WTC11 (cell line): ENCODE results near the gene AFG3L2.

Source experiments
- ATF2 ChIP-seq: sonication (generic); formaldehyde crosslinking; IDR thresholded peaks from 2 replicates; pipeline ENCODE4 v1.8.1; 2022; ENCODE audit warnings: low read depth, missing genetic modification reagents, borderline replicate concordance
- GABPB1 ChIP-seq: sonication (generic); formaldehyde crosslinking; IDR thresholded peaks from 2 replicates; pipeline ENCODE4 v1.8.1; 2023; ENCODE audit warnings: mild to moderate bottlenecking, missing genetic modification reagents
- NFE2L1 ChIP-seq: sonication (generic); formaldehyde crosslinking; IDR thresholded peaks from 2 replicates; pipeline ENCODE4 v1.8.1; 2023; ENCODE audit warnings: missing genetic modification reagents
- NFYB ChIP-seq: sonication (generic); formaldehyde crosslinking; conservative IDR thresholded peaks from 2 replicates; pipeline ENCODE4 v1.8.0; 2022; ENCODE audit warnings: low read depth, missing genetic modification reagents
- NR3C1 ChIP-seq: sonication (generic); formaldehyde crosslinking; conservative IDR thresholded peaks from 2 replicates; pipeline ENCODE4 v1.8.1; 2023; ENCODE audit warnings: low read depth, mild to moderate bottlenecking, missing genetic modification reagents
- PRRX2 ChIP-seq: fragments of 250-450 bp; sonication (Bioruptor Pico); IDR thresholded peaks from 2 replicates; pipeline ENCODE4 v1.8.0; 2021; ENCODE audit warnings: mild to moderate bottlenecking
- SP1 ChIP-seq: sonication (generic); formaldehyde crosslinking; conservative IDR thresholded peaks from 2 replicates; pipeline ENCODE4 v1.8.1; 2022; ENCODE audit warnings: missing genetic modification reagents
- TCF7 ChIP-seq: sonication (generic); formaldehyde crosslinking; IDR thresholded peaks from 2 replicates; pipeline ENCODE4 v1.8.0; 2022; ENCODE audit warnings: mild to moderate bottlenecking, low read depth, missing genetic modification reagents, moderate library complexity
- TEAD4 ChIP-seq: sonication (generic); formaldehyde crosslinking; IDR thresholded peaks from 2 replicates; pipeline ENCODE4 v1.8.0; 2022; ENCODE audit warnings: mild to moderate bottlenecking, missing genetic modification reagents
- USF2 ChIP-seq: sonication (generic); formaldehyde crosslinking; IDR thresholded peaks from 2 replicates; pipeline ENCODE4 v1.8.1; 2023; ENCODE audit warnings: mild to moderate bottlenecking, missing genetic modification reagents, moderate library complexity
- TF ChIP-seq, protein P1 (sequence below): fragments of 200-600 bp; IDR thresholded peaks from 2 replicates; pipeline ENCODE4 v1.8.0; 2022; ENCODE audit warnings: antibody characterized with exemption
- TF ChIP-seq, protein P2 (sequence below): sonication (generic); formaldehyde crosslinking; conservative IDR thresholded peaks from 2 replicates; pipeline ENCODE4 v1.8.1; 2022; ENCODE audit warnings: mild to moderate bottlenecking, missing genetic modification reagents
- TF ChIP-seq, protein P3 (sequence below): sonication (generic); formaldehyde crosslinking; IDR thresholded peaks from 2 replicates; pipeline ENCODE4 v1.8.1; 2022; ENCODE audit warnings: mild to moderate bottlenecking, moderate library complexity, missing genetic modification reagents
- TF ChIP-seq, protein P4 (sequence below): sonication (generic); formaldehyde crosslinking; IDR thresholded peaks from 2 replicates; pipeline ENCODE4 v1.8.1; 2023; ENCODE audit warnings: mild to moderate bottlenecking, missing genetic modification reagents

GRCh38 chr18:12403601-12404506 lies 26.8 kb upstream of the AFG3L2 start:
- TF ChIP-seq, protein P1, sequence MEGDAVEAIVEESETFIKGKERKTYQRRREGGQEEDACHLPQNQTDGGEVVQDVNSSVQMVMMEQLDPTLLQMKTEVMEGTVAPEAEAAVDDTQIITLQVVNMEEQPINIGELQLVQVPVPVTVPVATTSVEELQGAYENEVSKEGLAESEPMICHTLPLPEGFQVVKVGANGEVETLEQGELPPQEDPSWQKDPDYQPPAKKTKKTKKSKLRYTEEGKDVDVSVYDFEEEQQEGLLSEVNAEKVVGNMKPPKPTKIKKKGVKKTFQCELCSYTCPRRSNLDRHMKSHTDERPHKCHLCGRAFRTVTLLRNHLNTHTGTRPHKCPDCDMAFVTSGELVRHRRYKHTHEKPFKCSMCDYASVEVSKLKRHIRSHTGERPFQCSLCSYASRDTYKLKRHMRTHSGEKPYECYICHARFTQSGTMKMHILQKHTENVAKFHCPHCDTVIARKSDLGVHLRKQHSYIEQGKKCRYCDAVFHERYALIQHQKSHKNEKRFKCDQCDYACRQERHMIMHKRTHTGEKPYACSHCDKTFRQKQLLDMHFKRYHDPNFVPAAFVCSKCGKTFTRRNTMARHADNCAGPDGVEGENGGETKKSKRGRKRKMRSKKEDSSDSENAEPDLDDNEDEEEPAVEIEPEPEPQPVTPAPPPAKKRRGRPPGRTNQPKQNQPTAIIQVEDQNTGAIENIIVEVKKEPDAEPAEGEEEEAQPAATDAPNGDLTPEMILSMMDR: no peak
- TF ChIP-seq, protein P2, sequence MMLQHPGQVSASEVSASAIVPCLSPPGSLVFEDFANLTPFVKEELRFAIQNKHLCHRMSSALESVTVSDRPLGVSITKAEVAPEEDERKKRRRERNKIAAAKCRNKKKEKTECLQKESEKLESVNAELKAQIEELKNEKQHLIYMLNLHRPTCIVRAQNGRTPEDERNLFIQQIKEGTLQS (CRISPR knock-in tag): no peak
- TF ChIP-seq SP1 (CRISPR knock-in tag): no peak
- no peak for TF ChIP-seq TEAD4 (CRISPR knock-in tag)
- TF ChIP-seq, protein P3, sequence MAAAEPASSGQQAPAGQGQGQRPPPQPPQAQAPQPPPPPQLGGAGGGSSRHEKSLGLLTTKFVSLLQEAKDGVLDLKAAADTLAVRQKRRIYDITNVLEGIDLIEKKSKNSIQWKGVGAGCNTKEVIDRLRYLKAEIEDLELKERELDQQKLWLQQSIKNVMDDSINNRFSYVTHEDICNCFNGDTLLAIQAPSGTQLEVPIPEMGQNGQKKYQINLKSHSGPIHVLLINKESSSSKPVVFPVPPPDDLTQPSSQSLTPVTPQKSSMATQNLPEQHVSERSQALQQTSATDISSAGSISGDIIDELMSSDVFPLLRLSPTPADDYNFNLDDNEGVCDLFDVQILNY (CRISPR knock-in tag): no peak
- no peak for TF ChIP-seq PRRX2 (CRISPR knock-in tag)
- TF ChIP-seq ATF2: no peak
- no peak for TF ChIP-seq NFYB (CRISPR knock-in tag)
- TF ChIP-seq, protein P4, sequence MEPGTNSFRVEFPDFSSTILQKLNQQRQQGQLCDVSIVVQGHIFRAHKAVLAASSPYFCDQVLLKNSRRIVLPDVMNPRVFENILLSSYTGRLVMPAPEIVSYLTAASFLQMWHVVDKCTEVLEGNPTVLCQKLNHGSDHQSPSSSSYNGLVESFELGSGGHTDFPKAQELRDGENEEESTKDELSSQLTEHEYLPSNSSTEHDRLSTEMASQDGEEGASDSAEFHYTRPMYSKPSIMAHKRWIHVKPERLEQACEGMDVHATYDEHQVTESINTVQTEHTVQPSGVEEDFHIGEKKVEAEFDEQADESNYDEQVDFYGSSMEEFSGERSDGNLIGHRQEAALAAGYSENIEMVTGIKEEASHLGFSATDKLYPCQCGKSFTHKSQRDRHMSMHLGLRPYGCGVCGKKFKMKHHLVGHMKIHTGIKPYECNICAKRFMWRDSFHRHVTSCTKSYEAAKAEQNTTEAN: no peak
- TF ChIP-seq NR3C1 (CRISPR knock-in tag): no peak
- no peak for TF ChIP-seq NFE2L1 (CRISPR knock-in tag)
- no peak for TF ChIP-seq GABPB1
- TF ChIP-seq TCF7: no peak
- TF ChIP-seq USF2 (CRISPR knock-in tag): no peak
